Gastrocnemius medialis (tissue), 4 donors: ENCODE results near the gene CKB.

Source experiments
- POLR2A ChIP-seq, 2 donors: fragments of 450-650 bp; IDR thresholded peaks; one replicate each; pipeline ENCODE4 v1.6.1; 2017; ENCODE audit warnings: antibody characterized with exemption in 2 of 2, mild to moderate bottlenecking in 2 of 2, moderate library complexity in 2 of 2
- TF ChIP-seq, protein P1 (sequence below), 5 experiments: fragments of 450-650 bp in 3 of 5; fragments of 200-600 bp in 2 of 5; sonication (generic) in 2 of 5; IDR thresholded peaks in 4 of 5; conservative IDR thresholded peaks in 1 of 5; 1 replicate in 4 of 5; 2 replicates in 1 of 5; pipeline ENCODE4 v1.5.1; 2016 to 2019; ENCODE audit warnings: antibody characterized with exemption in 5 of 5, mild to moderate bottlenecking in 3 of 5, moderate library complexity in 3 of 5

DNA sequence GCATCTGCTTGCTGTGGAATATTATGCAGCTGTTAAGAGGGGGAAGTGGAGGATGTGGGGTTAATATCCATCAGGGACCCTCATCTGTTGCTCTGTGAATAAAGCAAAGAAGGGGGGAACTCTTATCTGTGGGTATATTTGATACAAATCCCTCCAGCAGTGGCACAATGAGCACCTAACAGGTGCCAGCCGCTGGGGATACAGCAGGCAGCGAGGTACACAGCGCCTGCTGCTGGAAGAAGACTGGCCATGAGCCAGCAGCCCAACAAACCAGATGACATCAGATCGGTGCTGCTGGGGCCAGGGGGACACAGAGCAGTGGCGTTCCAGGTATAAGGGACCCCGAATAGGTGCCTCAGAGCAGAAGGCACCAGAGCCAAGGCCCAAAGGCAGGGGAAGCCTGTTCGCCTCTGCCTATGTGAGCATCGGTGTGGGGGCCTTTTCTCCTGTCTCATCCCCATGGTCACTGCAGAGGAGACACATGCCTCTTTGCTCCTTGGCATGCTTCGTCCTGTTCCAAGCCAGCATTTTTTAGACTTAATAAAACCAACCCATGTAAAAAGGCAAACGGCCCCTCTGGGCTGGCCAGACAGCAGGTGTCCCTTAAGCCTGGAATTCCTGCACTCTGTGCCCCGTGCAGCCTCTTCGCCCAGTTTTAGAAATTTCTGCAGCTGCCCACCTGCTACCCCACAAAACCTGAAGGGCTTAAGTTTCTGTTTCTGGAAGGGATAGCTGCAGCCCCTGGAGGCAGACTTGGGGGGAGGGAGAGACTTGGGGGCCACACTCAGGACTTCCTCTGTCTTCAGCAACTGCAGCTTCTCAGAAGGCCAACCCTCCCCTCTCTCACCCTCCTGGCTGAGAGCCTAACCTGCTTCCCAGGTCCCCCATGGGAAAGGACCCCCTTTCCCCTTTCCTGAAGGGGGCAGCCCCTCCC lies 1.6 kb upstream of the CKB start:
- TF ChIP-seq, protein P1, sequence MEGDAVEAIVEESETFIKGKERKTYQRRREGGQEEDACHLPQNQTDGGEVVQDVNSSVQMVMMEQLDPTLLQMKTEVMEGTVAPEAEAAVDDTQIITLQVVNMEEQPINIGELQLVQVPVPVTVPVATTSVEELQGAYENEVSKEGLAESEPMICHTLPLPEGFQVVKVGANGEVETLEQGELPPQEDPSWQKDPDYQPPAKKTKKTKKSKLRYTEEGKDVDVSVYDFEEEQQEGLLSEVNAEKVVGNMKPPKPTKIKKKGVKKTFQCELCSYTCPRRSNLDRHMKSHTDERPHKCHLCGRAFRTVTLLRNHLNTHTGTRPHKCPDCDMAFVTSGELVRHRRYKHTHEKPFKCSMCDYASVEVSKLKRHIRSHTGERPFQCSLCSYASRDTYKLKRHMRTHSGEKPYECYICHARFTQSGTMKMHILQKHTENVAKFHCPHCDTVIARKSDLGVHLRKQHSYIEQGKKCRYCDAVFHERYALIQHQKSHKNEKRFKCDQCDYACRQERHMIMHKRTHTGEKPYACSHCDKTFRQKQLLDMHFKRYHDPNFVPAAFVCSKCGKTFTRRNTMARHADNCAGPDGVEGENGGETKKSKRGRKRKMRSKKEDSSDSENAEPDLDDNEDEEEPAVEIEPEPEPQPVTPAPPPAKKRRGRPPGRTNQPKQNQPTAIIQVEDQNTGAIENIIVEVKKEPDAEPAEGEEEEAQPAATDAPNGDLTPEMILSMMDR (IDR thresholded peaks at IDR 0.05 in 4 of 5, conservative IDR thresholded peaks at IDR 0.05 in 1 of 5), result no peak
- TF ChIP-seq POLR2A (IDR thresholded peaks at IDR 0.05), result no peak
